ENCODE results near the gene DHCR24.

- TF ChIP-seq CTCF (optimal IDR thresholded peaks at IDR 0.05 in 1 of 3, IDR thresholded peaks at IDR 0.05 in 1 of 3, conservative IDR thresholded peaks at IDR 0.05 in 1 of 3; ENCODE audit: extremely low read depth in 1 of 3, insufficient read depth in 2 of 3, low read length in 3 of 3) (no peak), EZH2 (IDR thresholded peaks at IDR 0.05; ENCODE audit: low read length) (no peak)
Observed at GRCh38 chr1:54866801-54867716, 19.9 kb downstream of the DHCR24 start.

Measured in keratinocyte (primary cell).